ENCODE results near the gene ACE.

The ACE gene

GRCh38 chr17:63512896-63513644 lies 36.2 kb downstream of the ACE start:
- TF ChIP-seq CTCF (IDR thresholded peaks at IDR 0.05), result no peak
- Histone ChIP-seq H3K27ac (no peak overlapping the region), H3K27me3 (peaks cover 26% of the 10 kb centered on the region)

DNA sequence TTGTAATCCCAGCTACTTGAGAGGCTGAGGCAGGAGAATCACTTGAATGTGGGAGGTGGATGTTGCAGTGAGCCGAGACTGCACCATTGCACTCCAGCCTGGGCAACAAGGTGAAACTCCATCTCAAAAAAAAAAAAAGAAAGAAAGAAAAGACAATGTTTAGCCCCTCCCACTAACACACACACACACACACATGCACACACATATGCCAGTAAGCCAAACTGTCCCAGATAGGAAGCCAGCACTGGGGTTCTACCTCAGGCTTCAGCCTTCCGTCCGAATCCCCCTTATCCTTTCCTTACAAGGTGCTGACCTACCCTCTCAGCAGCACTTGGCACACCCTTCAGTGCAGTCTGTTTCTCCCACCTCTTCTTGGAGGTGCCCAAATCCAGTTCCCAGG lies 37.6 kb downstream of the ACE start:
- H3K36me3 ChIP-seq, result no peaks in the 10 kb centered on the region
- H3K27me3 ChIP-seq, result peaks cover 32% of the 10 kb centered on the region
- H3K4me3 ChIP-seq (ENCODE audit: low read depth in 1 of 2, low read length in 1 of 2), result no peak overlapping the region
- no peaks in the 10 kb centered on the region for H3K9me3 ChIP-seq
- TF ChIP-seq CTCF (IDR thresholded peaks at IDR 0.05), result no peak
- H3K27ac ChIP-seq, result no peak overlapping the region
- no peaks in the 10 kb centered on the region for H3K4me1 ChIP-seq (ENCODE audit: control insufficient read depth in 1 of 2, insufficient read depth in 1 of 2, low read depth in 1 of 2, low read length in 1 of 2)

More at GRCh38 chr17:63512896-63513644, 36.2 kb downstream of the ACE start:
- Histone ChIP-seq H3K4me1 (ENCODE audit: control insufficient read depth in 1 of 2, insufficient read depth in 1 of 2, low read depth in 1 of 2, low read length in 1 of 2) (no peaks in the 10 kb centered on the region), H3K4me3 (ENCODE audit: low read depth in 1 of 2, low read length in 1 of 2) (no peak overlapping the region), H3K9me3 (no peaks in the 10 kb centered on the region), H3K36me3 (no peaks in the 10 kb centered on the region)

DNA sequence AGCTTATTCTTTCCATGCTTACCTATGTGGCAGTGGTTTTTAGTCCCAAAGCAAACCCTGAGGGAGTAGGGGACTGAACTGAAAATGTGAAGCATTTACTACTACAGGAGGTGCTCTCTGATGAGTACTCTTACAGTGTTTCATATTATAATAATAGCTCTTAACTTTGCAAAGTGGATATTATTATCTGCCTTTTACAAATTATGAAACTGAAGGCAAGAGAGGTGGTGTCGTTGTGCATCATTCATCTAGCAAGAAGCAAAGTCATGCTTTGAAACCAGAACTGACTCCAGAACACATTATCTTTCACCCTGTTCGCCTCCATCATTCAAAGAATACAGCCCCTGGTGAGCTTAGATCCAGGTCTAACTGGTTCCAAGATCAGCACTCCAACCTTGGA lies 38.1 kb downstream of the ACE start:
- Histone ChIP-seq H3K4me1 (ENCODE audit: control insufficient read depth in 1 of 2, insufficient read depth in 1 of 2, low read depth in 1 of 2, low read length in 1 of 2) (no peaks in the 10 kb centered on the region), H3K27ac (no peak overlapping the region), H3K27me3 (peaks cover 37% of the 10 kb centered on the region), H3K4me3 (ENCODE audit: low read depth in 1 of 2, low read length in 1 of 2) (no peak overlapping the region), H3K36me3 (no peaks in the 10 kb centered on the region), H3K9me3 (no peaks in the 10 kb centered on the region)
- TF ChIP-seq CTCF (IDR thresholded peaks at IDR 0.05), result no peak

DNA sequence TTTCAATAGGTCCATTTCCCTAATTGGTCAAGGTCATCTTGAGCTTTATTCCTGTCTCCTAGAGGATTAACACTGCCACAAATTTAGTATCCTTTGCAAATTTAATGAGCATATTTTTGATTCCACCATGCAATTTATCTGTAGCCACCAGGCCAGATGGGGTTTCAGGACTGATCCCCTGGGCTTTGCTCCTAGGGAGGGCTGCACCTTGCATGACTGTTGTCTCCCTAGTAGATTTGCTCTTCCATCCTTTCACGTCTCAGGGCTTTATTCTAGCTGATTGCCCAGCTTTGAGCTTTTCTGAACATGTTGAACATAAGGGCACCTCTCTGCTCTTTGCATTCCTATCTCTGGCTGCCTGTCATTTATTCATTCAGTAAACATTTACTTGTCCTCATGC lies 38.6 kb downstream of the ACE start:
- H3K4me1 ChIP-seq (ENCODE audit: control insufficient read depth in 1 of 2, insufficient read depth in 1 of 2, low read depth in 1 of 2, low read length in 1 of 2), result no peaks in the 10 kb centered on the region
- no peaks in the 10 kb centered on the region for H3K9me3 ChIP-seq
- TF ChIP-seq CTCF (IDR thresholded peaks at IDR 0.05), result no peak
- no peak overlapping the region for H3K27ac ChIP-seq
- peaks cover 41% of the 10 kb centered on the region for H3K27me3 ChIP-seq
- no peak overlapping the region for H3K4me3 ChIP-seq (ENCODE audit: low read depth in 1 of 2, low read length in 1 of 2)
- no peaks in the 10 kb centered on the region for H3K36me3 ChIP-seq

DNA sequence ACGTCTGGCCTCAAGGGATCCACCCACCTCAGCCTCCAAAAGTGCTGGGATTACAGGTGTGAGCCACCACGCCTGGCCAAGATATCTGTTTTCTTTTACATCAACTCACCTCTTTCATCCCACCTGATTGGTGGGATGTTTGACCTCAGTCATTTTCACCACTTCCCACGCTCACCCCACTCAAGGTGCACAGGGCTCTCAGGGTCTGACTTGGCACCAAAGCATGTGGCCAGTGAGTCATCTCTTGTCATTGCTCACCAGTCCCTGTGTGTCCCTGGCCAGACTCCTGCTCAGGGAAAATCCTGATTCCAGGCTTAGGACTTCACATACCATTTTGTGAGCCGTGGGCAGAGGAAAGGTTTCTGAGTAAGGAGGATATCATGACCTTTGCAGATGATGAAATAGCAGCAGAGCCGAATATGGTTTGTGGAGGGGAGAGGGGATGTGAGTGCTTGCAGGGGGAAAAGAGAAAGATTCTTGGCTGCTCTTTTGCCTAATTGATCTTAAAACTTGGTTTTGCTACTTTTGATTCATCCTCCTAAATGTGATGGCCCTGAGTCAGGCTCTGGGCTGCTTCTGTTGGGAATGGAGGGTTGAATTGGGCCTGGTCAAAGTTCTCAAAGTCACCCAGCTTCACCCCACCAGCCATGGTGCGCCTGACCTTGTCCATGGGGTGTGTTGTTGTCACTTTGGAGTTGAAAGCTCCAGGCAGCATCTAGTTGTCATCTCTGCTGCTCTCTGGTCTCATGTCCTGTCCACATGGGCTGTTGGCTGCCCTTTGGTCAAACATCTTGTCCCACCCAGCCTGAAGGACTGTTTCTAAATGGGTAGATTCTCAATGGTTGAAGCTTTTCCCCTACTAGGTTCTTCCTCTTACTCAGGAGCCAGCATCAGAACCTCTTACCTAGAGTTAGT lies 40.3 kb downstream of the ACE start:
- H3K27me3 ChIP-seq, result peaks cover 58% of the 10 kb centered on the region
- H3K4me3 ChIP-seq (ENCODE audit: low read depth in 1 of 2, low read length in 1 of 2), result no peak overlapping the region
- H3K36me3 ChIP-seq, result no peaks in the 10 kb centered on the region
- no peak for TF ChIP-seq CTCF (IDR thresholded peaks at IDR 0.05)
- H3K27ac ChIP-seq, result no peak overlapping the region
- no peaks in the 10 kb centered on the region for H3K4me1 ChIP-seq (ENCODE audit: control insufficient read depth in 1 of 2, insufficient read depth in 1 of 2, low read depth in 1 of 2, low read length in 1 of 2)
- no peaks in the 10 kb centered on the region for H3K9me3 ChIP-seq
